ENCODE measurements around the gene TET3.

DNA sequence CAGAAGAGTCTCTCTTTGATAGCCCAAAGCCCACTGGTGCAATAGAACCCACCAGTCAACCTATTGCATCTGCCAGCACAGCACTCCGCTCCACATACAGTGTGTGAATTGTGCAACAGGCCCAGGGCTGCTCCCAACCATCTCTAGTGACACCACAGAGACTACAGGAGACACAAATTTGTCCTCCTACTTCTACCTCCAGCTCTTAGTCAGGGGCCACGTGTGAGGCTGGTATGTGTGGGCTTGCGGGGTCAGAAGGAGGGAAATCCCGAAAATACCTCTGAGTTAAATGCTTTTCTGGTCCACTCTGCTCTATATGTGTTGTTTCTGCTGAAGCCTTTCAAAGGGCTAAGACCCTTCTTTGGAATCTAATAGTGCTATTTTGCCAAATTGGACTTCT is 40.0 kb upstream of the TET3 start:
- TF ChIP-seq, protein P1, sequence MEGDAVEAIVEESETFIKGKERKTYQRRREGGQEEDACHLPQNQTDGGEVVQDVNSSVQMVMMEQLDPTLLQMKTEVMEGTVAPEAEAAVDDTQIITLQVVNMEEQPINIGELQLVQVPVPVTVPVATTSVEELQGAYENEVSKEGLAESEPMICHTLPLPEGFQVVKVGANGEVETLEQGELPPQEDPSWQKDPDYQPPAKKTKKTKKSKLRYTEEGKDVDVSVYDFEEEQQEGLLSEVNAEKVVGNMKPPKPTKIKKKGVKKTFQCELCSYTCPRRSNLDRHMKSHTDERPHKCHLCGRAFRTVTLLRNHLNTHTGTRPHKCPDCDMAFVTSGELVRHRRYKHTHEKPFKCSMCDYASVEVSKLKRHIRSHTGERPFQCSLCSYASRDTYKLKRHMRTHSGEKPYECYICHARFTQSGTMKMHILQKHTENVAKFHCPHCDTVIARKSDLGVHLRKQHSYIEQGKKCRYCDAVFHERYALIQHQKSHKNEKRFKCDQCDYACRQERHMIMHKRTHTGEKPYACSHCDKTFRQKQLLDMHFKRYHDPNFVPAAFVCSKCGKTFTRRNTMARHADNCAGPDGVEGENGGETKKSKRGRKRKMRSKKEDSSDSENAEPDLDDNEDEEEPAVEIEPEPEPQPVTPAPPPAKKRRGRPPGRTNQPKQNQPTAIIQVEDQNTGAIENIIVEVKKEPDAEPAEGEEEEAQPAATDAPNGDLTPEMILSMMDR (IDR thresholded peaks at IDR 0.05) = no peak
- TF ChIP-seq POLR2A (IDR thresholded peaks at IDR 0.05) = no peak
- no peak for TF ChIP-seq POLR2AphosphoS5 (IDR thresholded peaks at IDR 0.05)
